HL-60 (cell line): ENCODE results near the gene LRFN4.

ENCODE experiments used
- DNase-seq, 2 experiments: peaks; one replicate each; pipeline ENCODE4 v3.0.0-alpha.2; 2010 to 2020; ENCODE audit warnings: low read depth in 1 of 2, low spot score in 1 of 2
- H3K27ac ChIP-seq: fragments of 250-450 bp; sonication (Bioruptor Pico); replicated peaks from 2 replicates; pipeline ENCODE4 v1.5.1; 2020; ENCODE audit warnings: mild to moderate bottlenecking, moderate library complexity
- H3K27me3 ChIP-seq: fragments of 250-450 bp; sonication (Bioruptor Pico); 2 replicates; pipeline ENCODE4 v1.5.1; 2021; ENCODE audit warnings: mild to moderate bottlenecking, moderate library complexity; ENCODE audit not compliant: insufficient read depth, poor library complexity, severe bottlenecking
- H3K4me3 ChIP-seq: replicated peaks from 2 replicates; pipeline ENCODE4 v1.5.1; 2011; ENCODE audit warnings: mild to moderate bottlenecking, control low read depth, low read length; ENCODE audit not compliant: insufficient read depth
- GABPA ChIP-seq: IDR thresholded peaks from 2 replicates; pipeline ENCODE4 v1.6.1; 2012; ENCODE audit warnings: low read depth
- POLR2AphosphoS5 ChIP-seq: IDR thresholded peaks from 2 replicates; pipeline ENCODE4 v1.6.1; 2012; ENCODE audit warnings: low read depth
- REST ChIP-seq: IDR thresholded peaks from 2 replicates; pipeline ENCODE4 v1.6.1; 2012; ENCODE audit warnings: low read depth; ENCODE audit not compliant: insufficient replicate concordance
- SPI1 ChIP-seq: IDR thresholded peaks from 2 replicates; pipeline ENCODE4 v1.6.1; 2012; ENCODE audit warnings: low read depth, mild to moderate bottlenecking, borderline replicate concordance
- TF ChIP-seq, protein P1 (sequence below): IDR thresholded peaks from one replicate; pipeline ENCODE4 v1.5.1; 2011; ENCODE audit warnings: low read length, control low read depth, inconsistent platforms; ENCODE audit not compliant: insufficient read depth

LRFN4 gene

GRCh38 chr11:66834539-66834845, 22.4 kb upstream of the LRFN4 start:
- no peaks in the 10 kb centered on the region for H3K27me3 ChIP-seq
- no peak overlapping the region for H3K27ac ChIP-seq
- no peak for DNase-seq
- TF ChIP-seq REST = no peak
- no peak for TF ChIP-seq SPI1
- TF ChIP-seq GABPA = no peak
- TF ChIP-seq POLR2AphosphoS5 = no peak
- TF ChIP-seq, protein P1, sequence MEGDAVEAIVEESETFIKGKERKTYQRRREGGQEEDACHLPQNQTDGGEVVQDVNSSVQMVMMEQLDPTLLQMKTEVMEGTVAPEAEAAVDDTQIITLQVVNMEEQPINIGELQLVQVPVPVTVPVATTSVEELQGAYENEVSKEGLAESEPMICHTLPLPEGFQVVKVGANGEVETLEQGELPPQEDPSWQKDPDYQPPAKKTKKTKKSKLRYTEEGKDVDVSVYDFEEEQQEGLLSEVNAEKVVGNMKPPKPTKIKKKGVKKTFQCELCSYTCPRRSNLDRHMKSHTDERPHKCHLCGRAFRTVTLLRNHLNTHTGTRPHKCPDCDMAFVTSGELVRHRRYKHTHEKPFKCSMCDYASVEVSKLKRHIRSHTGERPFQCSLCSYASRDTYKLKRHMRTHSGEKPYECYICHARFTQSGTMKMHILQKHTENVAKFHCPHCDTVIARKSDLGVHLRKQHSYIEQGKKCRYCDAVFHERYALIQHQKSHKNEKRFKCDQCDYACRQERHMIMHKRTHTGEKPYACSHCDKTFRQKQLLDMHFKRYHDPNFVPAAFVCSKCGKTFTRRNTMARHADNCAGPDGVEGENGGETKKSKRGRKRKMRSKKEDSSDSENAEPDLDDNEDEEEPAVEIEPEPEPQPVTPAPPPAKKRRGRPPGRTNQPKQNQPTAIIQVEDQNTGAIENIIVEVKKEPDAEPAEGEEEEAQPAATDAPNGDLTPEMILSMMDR = no peak
- H3K4me3 ChIP-seq = no peak overlapping the region

DNA sequence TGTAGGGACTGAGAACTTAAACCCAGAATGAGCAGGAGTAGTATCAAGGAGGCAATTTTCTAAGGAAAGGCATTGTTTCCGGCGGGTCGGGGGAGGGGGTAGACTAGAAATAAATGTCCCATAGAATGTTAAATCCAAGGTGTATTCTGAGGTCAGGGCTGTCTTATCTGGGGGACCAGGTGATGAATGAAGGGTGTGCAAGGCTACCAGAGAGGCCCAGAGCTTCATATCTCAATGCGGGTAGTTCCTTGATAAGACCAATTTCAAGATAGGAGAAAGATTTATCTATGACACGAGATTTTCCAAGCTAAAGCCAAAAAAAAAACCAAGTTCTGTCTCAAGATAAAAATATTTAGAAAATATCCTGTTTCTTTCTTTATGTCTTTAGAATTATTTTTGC, 21.9 kb upstream of the LRFN4 start:
- no peak for TF ChIP-seq GABPA
- no peak for TF ChIP-seq POLR2AphosphoS5
- TF ChIP-seq, protein P1 = no peak
- no peak for TF ChIP-seq SPI1
- TF ChIP-seq REST = no peak
- no peak overlapping the region for H3K4me3 ChIP-seq
- H3K27ac ChIP-seq = no peak overlapping the region
- no peaks in the 10 kb centered on the region for H3K27me3 ChIP-seq
- no peak for DNase-seq

DNA sequence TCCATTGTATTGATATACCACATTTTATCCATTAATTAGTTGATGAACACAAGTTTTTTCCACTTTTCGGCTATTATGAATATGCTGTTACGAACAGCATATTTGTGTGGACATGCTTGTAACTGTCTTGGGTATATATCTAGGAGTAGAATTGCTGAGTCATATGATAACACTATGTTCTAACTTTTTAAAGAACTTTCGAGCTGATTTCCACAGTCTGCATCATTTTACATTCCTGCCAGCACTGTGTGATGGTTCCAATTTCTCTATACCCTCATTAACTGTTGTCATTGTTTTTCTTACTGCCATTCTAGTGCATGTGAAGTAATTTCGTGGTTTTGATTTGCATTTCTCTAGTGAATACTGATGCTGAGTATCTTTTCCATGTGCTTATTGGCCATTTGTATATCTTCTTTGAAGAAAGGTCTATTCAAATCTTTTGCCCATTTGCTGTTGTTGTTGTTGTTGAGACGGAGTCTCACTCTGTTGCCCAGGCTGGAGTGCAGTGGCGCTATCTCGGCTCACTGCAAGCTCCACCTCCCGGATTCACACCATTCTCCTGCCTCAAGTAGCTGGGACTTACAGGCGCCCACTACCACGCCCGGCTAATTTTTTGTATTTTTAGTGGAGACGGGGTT, 21.0 kb upstream of the LRFN4 start:
- no peak overlapping the region for H3K4me3 ChIP-seq
- DNase-seq = no peak
- TF ChIP-seq GABPA (no peak), SPI1 (no peak), POLR2AphosphoS5 (no peak), REST (no peak)
- TF ChIP-seq, protein P1 = no peak
- no peak overlapping the region for H3K27ac ChIP-seq
- H3K27me3 ChIP-seq = no peaks in the 10 kb centered on the region
